GM10266 (cell line): Measurements from ENCODE around the gene N4BP2L1.

Experiments
- DNase-seq: peaks from one replicate; pipeline ENCODE4 v3.0.0; 2012; ENCODE audit errors: extremely low spot score
- CTCF ChIP-seq: IDR thresholded peaks from 2 replicates; pipeline ENCODE4 v1.5.1; 2012; ENCODE audit warnings: mild to moderate bottlenecking, low read depth; ENCODE audit not compliant: control insufficient read depth, insufficient read depth; ENCODE audit errors: missing control alignments

Gene N4BP2L1

GRCh38 chr13:32425158-32425557 is 2.8 kb downstream of the N4BP2L1 start:
- TF ChIP-seq CTCF, result no peak
- no peak for DNase-seq

GRCh38 chr13:32423592-32423991 is 4.3 kb downstream of the N4BP2L1 start:
- no peak for DNase-seq

GRCh38 chr13:32419862-32420261 is 8.1 kb downstream of the N4BP2L1 start:
- TF ChIP-seq CTCF, result no peak
- no peak for DNase-seq

More at GRCh38 chr13:32423592-32423991, 4.3 kb downstream of the N4BP2L1 start:
- no peak for TF ChIP-seq CTCF

DNA sequence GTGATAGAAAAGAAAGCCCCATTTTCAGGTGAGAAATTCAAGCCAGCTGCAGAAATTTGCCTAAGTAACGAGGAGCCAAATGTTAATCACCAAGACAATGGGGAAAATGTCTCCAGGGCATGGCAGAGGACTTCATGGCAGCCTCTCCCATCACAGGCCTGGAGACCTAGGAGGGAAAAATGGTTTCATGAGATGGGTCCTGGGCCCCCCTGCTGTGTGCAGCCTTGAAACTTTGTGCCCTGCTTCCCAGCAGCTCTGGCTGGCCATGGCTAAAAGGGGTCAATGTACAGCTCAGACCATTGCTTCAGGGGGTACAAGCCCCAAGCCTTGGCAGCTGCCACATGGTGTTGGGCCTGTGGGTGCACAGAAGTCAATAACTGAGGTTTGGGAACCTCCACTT is 9.9 kb downstream of the N4BP2L1 start:
- DNase-seq, result no peak
- no peak for TF ChIP-seq CTCF

DNA sequence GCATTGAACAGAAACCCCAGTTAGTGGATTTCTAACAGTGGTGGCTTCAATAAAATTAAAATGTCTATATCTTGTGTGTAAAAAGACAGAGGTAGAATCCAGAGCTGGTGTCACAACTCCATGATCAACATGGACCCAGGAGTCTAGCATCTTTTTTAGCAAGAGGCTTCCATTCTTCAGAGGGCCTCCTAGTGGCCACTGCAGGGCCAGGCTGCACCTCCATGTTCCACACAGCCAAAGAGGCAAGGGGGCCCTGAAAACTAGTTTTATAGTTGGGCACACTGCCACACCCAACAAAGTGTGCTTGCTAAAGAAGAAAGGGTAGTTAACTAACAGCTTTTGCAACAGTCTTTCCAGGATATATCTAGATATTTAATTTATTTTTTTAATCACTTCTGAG is 12.9 kb downstream of the N4BP2L1 start:
- peak; percentile 55 for TF ChIP-seq CTCF
- no peak for DNase-seq

DNA sequence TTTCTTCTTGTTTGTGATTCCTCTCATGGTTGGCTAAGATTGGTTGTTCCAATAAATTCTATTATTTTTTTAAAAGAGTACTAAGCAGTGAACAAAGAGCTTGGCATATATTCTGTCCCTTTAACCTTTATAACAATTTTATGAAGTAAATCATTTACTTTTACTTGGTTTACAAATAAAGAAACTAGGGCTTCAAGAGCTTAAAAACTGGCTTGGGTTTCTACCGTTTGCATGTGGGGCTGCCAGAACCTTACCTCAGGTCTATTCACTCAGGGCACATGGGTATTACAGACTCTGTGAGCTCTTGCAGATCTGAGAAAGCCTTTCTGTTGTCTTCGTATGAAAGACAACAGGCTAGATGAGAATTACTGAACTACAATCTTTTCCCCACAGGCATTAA is 13.3 kb downstream of the N4BP2L1 start:
- no peak for TF ChIP-seq CTCF
- no peak for DNase-seq

- no peak for DNase-seq
- TF ChIP-seq CTCF, result no peak
These were observed 14.6 kb downstream of the N4BP2L1 start for GRCh38 chr13:32413284-32413683.
